ENCODE results near the gene DDX24. TPM values are rescaled to one million over a fixed set of nuclear protein-coding genes. Genes with fewer than 3 reads are reported as not detected.

Gene DDX24
- total and polyA plus RNA-seq, 9 of the 15 experiments (the other 6 are each of a cell fraction or from before 2014, with no cell fraction given): 82.4 to 175 (median 122) TPM

DNA sequence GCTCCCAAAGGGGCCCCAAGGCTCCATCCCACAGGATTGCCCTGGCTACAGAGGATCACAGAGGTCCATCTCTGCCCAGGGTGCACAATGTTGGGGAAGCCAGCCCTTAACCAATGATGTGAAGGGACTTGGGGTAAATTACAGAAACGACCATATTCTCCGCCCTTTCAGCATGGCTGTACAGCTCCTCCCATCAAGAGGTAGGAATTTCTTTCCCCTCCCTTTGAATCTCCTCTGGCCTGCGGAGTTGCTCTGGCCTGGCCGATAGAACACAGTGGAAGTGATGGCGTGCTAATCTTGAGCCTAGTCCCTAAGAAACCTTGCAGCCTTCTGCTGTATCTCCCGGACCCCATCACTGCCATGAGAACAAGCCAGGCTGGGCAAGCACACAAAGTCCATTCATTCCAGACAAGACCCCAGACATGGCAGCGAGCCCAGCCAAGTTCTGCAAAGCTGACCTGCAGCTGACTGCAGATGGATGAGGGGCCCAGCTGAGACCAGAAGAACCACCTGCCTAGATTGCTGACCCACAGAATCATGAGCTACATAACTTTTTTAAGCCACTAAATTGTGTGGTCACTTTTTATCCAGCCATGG is 22.6 kb upstream of the DDX24 start (continued):
- TF ChIP-seq CEBPG (CRISPR knock-in tag; IDR thresholded peaks at IDR 0.05) (no peak), CEBPG (tag; conservative IDR thresholded peaks at IDR 0.05 in 1 of 2, IDR thresholded peaks at IDR 0.05 in 1 of 2) (no peak), GABPB1 (CRISPR knock-in tag; IDR thresholded peaks at IDR 0.05) (no peak), SMARCE1 (IDR thresholded peaks at IDR 0.05) (no peak)

GRCh38 chr14:94102768-94103482 is 21.9 kb upstream of the DDX24 start:
- Histone ChIP-seq H3K9me1 (ENCODE audit: control insufficient read depth, insufficient read depth, low read length) (peaks cover 2% of the 10 kb centered on the region), H4K20me1 (replicated peaks; ENCODE audit: control insufficient read depth, insufficient read depth, low read length) (no peaks in the 10 kb centered on the region), H3K9me3 (replicated peaks; ENCODE audit: control insufficient read depth, insufficient read depth, low read depth, low read length) (no peaks in the 10 kb centered on the region), H2AFZ (ENCODE audit: low read depth, low read length) (no peak overlapping the region), H3K4me1 (replicated peaks in 1 of 2; ENCODE audit: control insufficient read depth in 2 of 2, insufficient read depth in 2 of 2, low read length in 2 of 2) (no peaks in the 10 kb centered on the region; a peak in 1 of 5 replicates), H3K27ac (ENCODE audit: extremely low read depth, low read depth, low read length) (no peak overlapping the region), H3K4me3 (no peak overlapping the region), H3K36me3 (ENCODE audit: control insufficient read depth, insufficient read depth, low read length) (no peaks in the 10 kb centered on the region), H3K9ac (ENCODE audit: insufficient read depth in 1 of 2, low read depth in 2 of 2, low read length in 2 of 2) (no peak overlapping the region), H3K4me2 (ENCODE audit: insufficient read depth, low read length) (no peak overlapping the region), H3K79me2 (ENCODE audit: control insufficient read depth, insufficient read depth, low read length) (no peaks in the 10 kb centered on the region), H3K27me3 (ENCODE audit: control insufficient read depth in 2 of 2, insufficient read depth in 2 of 2, low read length in 2 of 2) (no peaks in the 10 kb centered on the region)
- DNase-seq (ENCODE audit: extremely low read depth in 1 of 4, low spot score in 3 of 4): no peak
- no peak for ATAC-seq
- 59% methylated on average over 7 of the region's 8 CpGs for WGBS (ENCODE audit: insufficient coverage, low coverage, missing lambda C conversion rate)
- POLR2A ChIA-PET: interaction anchor here (1.1 kb wide), 1 partner anchor 9 kb away, joined by 3 read pairs; no protein-coding TSS in a partner anchor
- in situ Hi-C loops (cut with MboI): no loop called here
- BruUV-seq (replicated peaks): no TSS peak
- no peak for FAIRE-seq
- CTCF ChIA-PET (ENCODE audit: low intra/inter-chr PET ratio): no interaction called here
- intact Hi-C loops (cut with micrococcal nuclease): no loop called here
- TF ChIP-seq ARID3B (CRISPR knock-in tag; IDR thresholded peaks at IDR 0.05; ENCODE audit: borderline replicate concordance): no peak
- TF ChIP-seq ZNF174 (CRISPR knock-in tag; IDR thresholded peaks at IDR 0.05): no peak
- no peak for TF ChIP-seq NFYB (IDR thresholded peaks at IDR 0.05; ENCODE audit: extremely low read depth, insufficient read length)
- TF ChIP-seq ZFP1 (CRISPR knock-in tag; IDR thresholded peaks at IDR 0.05): no peak
- TF ChIP-seq IFI16 (CRISPR knock-in tag; IDR thresholded peaks at IDR 0.05): no peak
- no peak for TF ChIP-seq PATZ1 (CRISPR knock-in tag; IDR thresholded peaks at IDR 0.05; ENCODE audit: borderline replicate concordance)
- no peak for TF ChIP-seq GATAD2B (IDR thresholded peaks at IDR 0.05; ENCODE audit: borderline replicate concordance)
- TF ChIP-seq ZFP30 (CRISPR knock-in tag; IDR thresholded peaks at IDR 0.05; ENCODE audit: borderline replicate concordance): no peak
- TF ChIP-seq RBM39 (optimal IDR thresholded peaks at IDR 0.05; ENCODE audit: low read depth, low read length): no peak
